Breast epithelium (tissue), 4 donors: ENCODE data around the gene FOXS1. TPM values are rescaled to one million over a fixed set of nuclear protein-coding genes. Genes with fewer than 3 reads are reported as not detected.

Experiments used
- DNase-seq, 2 donors: peaks; one replicate each; pipeline ENCODE4 v3.0.0-alpha.2; 2019; ENCODE audit warnings: low spot score in 2 of 2
- H3K27ac ChIP-seq, 2 donors: fragments of 200-600 bp; sonication (generic) in 1 of 2; one replicate each; pipeline ENCODE4 v1.5.1; 2016 to 2019; ENCODE audit warnings: mild to moderate bottlenecking in 1 of 2
- H3K27me3 ChIP-seq, 2 donors: fragments of 200-600 bp; sonication (generic) in 1 of 2; one replicate each; pipeline versions ENCODE4 v1.5.1 to v1.6.0; 2017 to 2019; ENCODE audit warnings: control low read depth in 1 of 2, mild to moderate bottlenecking in 1 of 2
- H3K36me3 ChIP-seq: fragments of 200-600 bp; one replicate; pipeline ENCODE4 v1.5.1; 2019
- H3K4me1 ChIP-seq, 2 donors: fragments of 200-600 bp; sonication (generic); one replicate each; pipeline ENCODE4 v1.5.1; 2016 to 2019; ENCODE audit warnings: control low read depth in 1 of 2
- H3K4me3 ChIP-seq, 3 donors: fragments of 200-600 bp; sonication (generic); 1 replicate in 2 of 3; 2 replicates in 1 of 3; pipeline ENCODE4 v1.5.1; 2016 to 2019; ENCODE audit warnings: mild to moderate bottlenecking in 3 of 3, moderate library complexity in 2 of 3
- H3K9me3 ChIP-seq, 2 donors: fragments of 200-600 bp; sonication (generic) in 1 of 2; one replicate each; pipeline ENCODE4 v1.5.1; 2016 to 2019; ENCODE audit warnings: control low read depth in 1 of 2
- POLR2A ChIP-seq: fragments of 450-650 bp; IDR thresholded peaks from one replicate; pipeline ENCODE4 v1.6.1; 2016; ENCODE audit warnings: antibody characterized with exemption, mild to moderate bottlenecking, moderate library complexity
- POLR2AphosphoS5 ChIP-seq, 3 donors: sonication (generic); formaldehyde crosslinking; IDR thresholded peaks; one replicate each; pipeline ENCODE4 v1.6.1; 2017; ENCODE audit warnings: antibody characterized with exemption in 3 of 3
- intact Hi-C: fragments of 100-400 bp; cut with DNase I; formaldehyde crosslinking; loops from one replicate; pipeline ENCODE4 v1.15.1; 2023; ENCODE audit warnings: low total_unique reads
- total RNA-seq, 3 donors: library from RNA; depleted of rRNA; stranded (reverse); fragments of >200 nt; gene quantifications; one replicate each; pipeline ENCODE4 v1.1.0, GENCODE V29; 2016
- TF ChIP-seq, protein P1 (sequence below), 3 donors: fragments of 450-650 bp; IDR thresholded peaks; one replicate each; pipeline ENCODE4 v1.5.1; 2016 to 2017; ENCODE audit warnings: antibody characterized with exemption in 3 of 3, mild to moderate bottlenecking in 3 of 3, moderate library complexity in 3 of 3

Gene FOXS1
- total RNA-seq, 3 donors from 2014 or later, result 0.44 to 0.98 TPM; not detected in 1

DNA sequence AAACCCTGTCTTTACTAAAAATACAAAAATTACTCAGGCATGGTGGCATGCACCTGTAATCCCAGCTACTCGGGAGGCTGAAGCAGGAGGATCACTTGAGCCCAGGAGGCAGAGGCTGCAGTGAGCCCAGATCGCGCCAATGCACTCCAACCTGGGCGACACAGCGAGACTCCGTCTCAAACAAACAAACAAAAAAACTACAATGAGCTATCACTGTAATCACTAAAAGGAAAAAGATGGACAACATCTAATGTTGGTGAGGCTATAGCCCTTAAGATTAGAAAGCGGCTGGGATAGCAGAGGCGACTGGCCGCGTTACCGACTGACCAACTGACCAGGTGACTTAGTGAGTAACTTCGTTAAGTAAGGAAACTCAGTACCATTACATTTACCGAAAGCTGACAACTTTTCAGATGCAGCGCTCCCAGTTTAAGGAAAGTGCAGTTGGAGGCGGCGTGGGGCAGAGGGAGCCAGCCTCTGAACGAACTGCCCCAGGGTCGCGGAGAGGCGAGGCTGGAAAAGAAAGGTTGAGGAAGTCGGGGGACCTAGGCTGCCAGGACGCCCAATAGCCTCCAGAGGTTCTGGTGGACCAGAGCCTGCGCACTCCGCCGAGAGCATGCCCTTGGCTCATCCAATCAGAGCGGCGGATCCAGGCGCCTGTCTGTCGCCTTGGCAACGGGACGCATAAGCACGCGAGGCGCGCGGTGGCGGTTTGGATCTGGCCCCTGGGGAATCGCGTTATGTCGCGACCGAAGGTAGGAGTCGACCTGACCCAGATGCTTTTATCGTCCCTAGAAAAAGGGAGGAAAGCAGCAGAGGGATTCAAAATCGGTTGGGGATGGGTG is 34.0 kb upstream of the FOXS1 start:
- Histone ChIP-seq H3K4me3 (peak overlapping the region; percentile 46 to 73 (median 59)), H3K27me3 (no peaks in the 10 kb centered on the region), H3K9me3 (no peaks in the 10 kb centered on the region), H3K27ac (peak overlapping the region; percentile 85 to 86), H3K36me3 (no peaks in the 10 kb centered on the region), H3K4me1 (no peaks in the 10 kb centered on the region)
- intact Hi-C loops, result no loop called here
- TF ChIP-seq, protein P1, sequence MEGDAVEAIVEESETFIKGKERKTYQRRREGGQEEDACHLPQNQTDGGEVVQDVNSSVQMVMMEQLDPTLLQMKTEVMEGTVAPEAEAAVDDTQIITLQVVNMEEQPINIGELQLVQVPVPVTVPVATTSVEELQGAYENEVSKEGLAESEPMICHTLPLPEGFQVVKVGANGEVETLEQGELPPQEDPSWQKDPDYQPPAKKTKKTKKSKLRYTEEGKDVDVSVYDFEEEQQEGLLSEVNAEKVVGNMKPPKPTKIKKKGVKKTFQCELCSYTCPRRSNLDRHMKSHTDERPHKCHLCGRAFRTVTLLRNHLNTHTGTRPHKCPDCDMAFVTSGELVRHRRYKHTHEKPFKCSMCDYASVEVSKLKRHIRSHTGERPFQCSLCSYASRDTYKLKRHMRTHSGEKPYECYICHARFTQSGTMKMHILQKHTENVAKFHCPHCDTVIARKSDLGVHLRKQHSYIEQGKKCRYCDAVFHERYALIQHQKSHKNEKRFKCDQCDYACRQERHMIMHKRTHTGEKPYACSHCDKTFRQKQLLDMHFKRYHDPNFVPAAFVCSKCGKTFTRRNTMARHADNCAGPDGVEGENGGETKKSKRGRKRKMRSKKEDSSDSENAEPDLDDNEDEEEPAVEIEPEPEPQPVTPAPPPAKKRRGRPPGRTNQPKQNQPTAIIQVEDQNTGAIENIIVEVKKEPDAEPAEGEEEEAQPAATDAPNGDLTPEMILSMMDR (IDR thresholded peaks at IDR 0.05), result peak in 1 of 3 donors; percentile 23
- TF ChIP-seq POLR2AphosphoS5 (IDR thresholded peaks at IDR 0.05) (peak; percentile 46 to 67 (median 66)), POLR2A (peak; percentile 57)
- DNase-seq, result peak; percentile 95

DNA sequence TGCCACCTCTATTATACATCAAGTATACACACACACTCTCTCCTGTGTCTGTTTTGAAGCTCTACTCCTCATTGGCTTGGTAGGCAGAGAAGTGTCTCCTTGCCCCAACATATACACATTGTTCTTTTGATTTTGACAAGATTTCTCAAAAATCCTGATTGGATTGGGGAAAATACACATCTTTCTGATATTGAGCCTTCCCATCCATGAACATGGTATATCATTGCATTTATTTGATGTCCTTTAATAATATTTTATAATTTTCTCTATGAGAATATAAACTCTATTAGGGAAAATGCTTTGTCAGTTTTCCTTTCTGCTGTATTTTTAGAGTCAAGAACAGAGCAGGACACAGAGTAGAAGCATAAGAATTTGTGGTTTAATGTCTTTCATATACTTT is 32.3 kb upstream of the FOXS1 start:
- TF ChIP-seq POLR2AphosphoS5 (IDR thresholded peaks at IDR 0.05), result no peak
- TF ChIP-seq POLR2A, result no peak
- TF ChIP-seq, protein P1 (IDR thresholded peaks at IDR 0.05), result no peak
- Histone ChIP-seq H3K27me3 (no peaks in the 10 kb centered on the region), H3K4me1 (no peaks in the 10 kb centered on the region), H3K4me3 (no peak overlapping the region), H3K9me3 (no peaks in the 10 kb centered on the region), H3K27ac (no peak overlapping the region), H3K36me3 (no peaks in the 10 kb centered on the region)
- intact Hi-C loops, result no loop called here
- DNase-seq, result no peak

DNA sequence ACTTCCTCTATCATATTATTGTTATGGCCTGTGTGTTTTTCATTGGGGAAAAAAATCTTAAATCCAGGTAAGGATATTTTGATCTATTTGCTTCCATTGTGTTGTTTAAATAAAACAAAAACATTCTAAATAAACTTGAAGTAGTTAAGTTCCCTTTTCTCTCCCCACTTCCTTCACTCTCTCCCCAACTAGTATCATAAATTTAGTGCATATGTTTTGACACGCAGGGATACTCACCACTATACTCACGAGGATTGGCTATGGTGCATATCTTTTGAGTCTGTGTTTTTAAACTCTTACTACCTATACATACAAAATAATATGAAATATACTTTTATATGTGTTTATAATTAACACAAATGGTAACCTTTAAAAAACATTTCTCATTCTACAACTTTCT is 30.3 kb upstream of the FOXS1 start:
- H3K27me3 ChIP-seq, result no peaks in the 10 kb centered on the region
- DNase-seq, result no peak
- intact Hi-C loops, result no loop called here
- H3K9me3 ChIP-seq, result no peaks in the 10 kb centered on the region
- no peak for TF ChIP-seq POLR2A
- no peak for TF ChIP-seq POLR2AphosphoS5 (IDR thresholded peaks at IDR 0.05)
- TF ChIP-seq, protein P1 (IDR thresholded peaks at IDR 0.05), result no peak
- peaks cover 0 to 5% of the 10 kb centered on the region in 2 donors for H3K4me1 ChIP-seq
- no peak overlapping the region for H3K4me3 ChIP-seq
- no peaks in the 10 kb centered on the region for H3K36me3 ChIP-seq
- no peak overlapping the region for H3K27ac ChIP-seq

DNA sequence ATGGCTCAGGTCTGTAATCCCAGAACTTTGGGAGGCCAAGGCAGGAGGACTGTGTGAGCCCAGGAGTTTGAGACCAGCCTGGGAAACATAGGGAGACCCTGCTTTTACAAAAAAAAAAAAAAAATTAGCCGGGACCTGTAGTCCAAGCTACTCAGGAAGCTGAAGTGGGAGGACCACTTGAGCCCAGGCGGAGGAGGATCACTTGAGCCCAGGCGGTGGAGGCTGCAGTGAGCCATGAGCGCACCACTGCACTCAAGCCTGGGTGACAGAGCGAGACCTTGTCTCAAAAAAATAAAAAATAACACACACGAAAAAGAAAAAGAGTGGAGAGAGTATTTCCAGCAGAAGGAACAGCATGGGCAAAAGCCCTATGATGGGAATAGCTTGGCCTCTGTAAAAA is 27.0 kb upstream of the FOXS1 start:
- DNase-seq, result no peak
- no peaks in the 10 kb centered on the region for H3K9me3 ChIP-seq
- intact Hi-C loops, result no loop called here
- H3K27me3 ChIP-seq, result no peaks in the 10 kb centered on the region
- no peak overlapping the region for H3K4me3 ChIP-seq
- H3K36me3 ChIP-seq, result no peaks in the 10 kb centered on the region
- peaks cover 4 to 12% of the 10 kb centered on the region in 2 donors for H3K4me1 ChIP-seq
- TF ChIP-seq POLR2AphosphoS5 (IDR thresholded peaks at IDR 0.05) (no peak), POLR2A (no peak)
- TF ChIP-seq, protein P1 (IDR thresholded peaks at IDR 0.05), result no peak
- H3K27ac ChIP-seq, result no peak overlapping the region

DNA sequence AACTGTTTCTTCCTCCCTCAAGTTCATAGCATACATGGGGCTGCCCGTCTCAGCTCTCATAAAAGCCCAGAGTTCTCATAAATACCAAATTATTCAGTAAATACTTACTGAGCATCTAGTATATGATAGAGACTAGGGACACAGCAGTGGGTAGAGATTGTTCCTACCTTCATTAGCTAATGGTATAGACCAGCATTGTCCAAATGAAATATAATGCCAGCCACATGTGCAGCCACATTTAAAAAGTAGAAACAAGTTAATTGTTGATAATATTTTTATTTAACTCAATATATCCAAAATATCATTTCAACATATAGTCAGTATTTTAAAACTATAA is 26.2 kb upstream of the FOXS1 start:
- TF ChIP-seq POLR2AphosphoS5 (IDR thresholded peaks at IDR 0.05) (no peak), POLR2A (no peak)
- TF ChIP-seq, protein P1 (IDR thresholded peaks at IDR 0.05), result no peak
- no peaks in the 10 kb centered on the region for H3K9me3 ChIP-seq
- H3K36me3 ChIP-seq, result no peaks in the 10 kb centered on the region
- H3K4me3 ChIP-seq, result no peak overlapping the region
- intact Hi-C loops, result no loop called here
- H3K27ac ChIP-seq, result no peak overlapping the region
- H3K4me1 ChIP-seq, result peaks cover 4 to 12% of the 10 kb centered on the region in 2 donors
- no peaks in the 10 kb centered on the region for H3K27me3 ChIP-seq
- no peak for DNase-seq
